ENCODE data around the gene ABHD2. TPM values are rescaled to one million over a fixed set of nuclear protein-coding genes. Genes with fewer than 3 reads are reported as not detected.
A peak's percentile ranks its signal among the peaks of the same experiment; 100 is the strongest.
"Not testable (repeated sequence)": the region's sequence is repeated elsewhere in the genome, so short reads cannot be mapped to it uniquely, and the experiment has no call there.

Gene ABHD2
- total RNA-seq, 1 donor from 2014 or later = 54.7 TPM

GRCh38 chr15:89119489-89120478, 31.5 kb downstream of the ABHD2 start:
- no peak for DNase-seq (ENCODE audit: low spot score)

- DNase-seq (ENCODE audit: low spot score) = not testable (repeated sequence)
These were observed 32.3 kb downstream of the ABHD2 start for GRCh38 chr15:89120479-89121000.

- DNase-seq (ENCODE audit: low spot score) = no peak
These were observed 33.2 kb downstream of the ABHD2 start for GRCh38 chr15:89121414-89121813.

GRCh38 chr15:89122505-89123180, 34.4 kb downstream of the ABHD2 start:
- no peak for DNase-seq (ENCODE audit: low spot score)

- DNase-seq (ENCODE audit: low spot score) = no peak
These were observed 34.9 kb downstream of the ABHD2 start for GRCh38 chr15:89123181-89123525.

- no peak for DNase-seq (ENCODE audit: low spot score)
These were observed 37.0 kb downstream of the ABHD2 start for GRCh38 chr15:89125088-89125826.

GRCh38 chr15:89126009-89126408, 37.8 kb downstream of the ABHD2 start:
- no peak for DNase-seq (ENCODE audit: low spot score)

- no peak for DNase-seq (ENCODE audit: low spot score)
These were observed 38.9 kb downstream of the ABHD2 start for GRCh38 chr15:89127054-89127702.

GRCh38 chr15:89128320-89129122, 40.3 kb downstream of the ABHD2 start:
- DNase-seq (ENCODE audit: low spot score) = no peak

- DNase-seq (ENCODE audit: low spot score) = no peak
These were observed 41.0 kb downstream of the ABHD2 start for GRCh38 chr15:89129123-89129815.

GRCh38 chr15:89129816-89130134, 41.5 kb downstream of the ABHD2 start:
- no peak for DNase-seq (ENCODE audit: low spot score)

GRCh38 chr15:89130201-89130600, 41.9 kb downstream of the ABHD2 start:
- no peak for DNase-seq (ENCODE audit: low spot score)

- no peak for DNase-seq (ENCODE audit: low spot score)
These were observed 43.5 kb downstream of the ABHD2 start for GRCh38 chr15:89131731-89132130.

GRCh38 chr15:89132611-89133507, 44.6 kb downstream of the ABHD2 start:
- peak; percentile 28 for DNase-seq (ENCODE audit: low spot score)

GRCh38 chr15:89135387-89136077, 47.3 kb downstream of the ABHD2 start:
- not testable (repeated sequence) for DNase-seq (ENCODE audit: low spot score)

- DNase-seq (ENCODE audit: low spot score) = no peak
These were observed 48.0 kb downstream of the ABHD2 start for GRCh38 chr15:89136078-89136806.
